IMR-90 (cell line): ENCODE measurements around the gene QKI.

Experiments used
- BHLHE40 ChIP-seq: fragments of 150-350 bp; IDR thresholded peaks from 2 replicates; pipeline ENCODE4 v1.6.1; 2016; ENCODE audit warnings: mild to moderate bottlenecking, low read depth, low read length
- CEBPB ChIP-seq: IDR thresholded peaks from 2 replicates; pipeline ENCODE4 v1.6.1; 2012; ENCODE audit warnings: low read depth, low read length, improper control_type of control experiment
- CHD1 ChIP-seq: IDR thresholded peaks from 2 replicates; pipeline ENCODE4 v1.6.1; 2012; ENCODE audit warnings: low read depth, low read length, improper control_type of control experiment
- CTCF ChIP-seq: conservative IDR thresholded peaks from 2 replicates; pipeline ENCODE4 v1.5.1; 2012; ENCODE audit warnings: mild to moderate bottlenecking, low read depth, low read length, improper control_type of control experiment
- MAFK ChIP-seq: IDR thresholded peaks from 2 replicates; pipeline ENCODE4 v1.6.1; 2012; ENCODE audit warnings: low read depth, low read length, improper control_type of control experiment
- MXI1 ChIP-seq: IDR thresholded peaks from 2 replicates; pipeline ENCODE4 v1.6.1; 2012; ENCODE audit warnings: low read depth, mild to moderate bottlenecking, low read length, moderate library complexity, borderline replicate concordance
- POLR2A ChIP-seq: IDR thresholded peaks from 2 replicates; pipeline ENCODE4 v1.6.1; 2012; ENCODE audit warnings: mild to moderate bottlenecking, low read depth, low read length
- RCOR1 ChIP-seq: IDR thresholded peaks from 2 replicates; pipeline ENCODE4 v1.6.1; 2012; ENCODE audit warnings: mild to moderate bottlenecking, low read length, improper control_type of control experiment; ENCODE audit not compliant: insufficient replicate concordance
- USF2 ChIP-seq: fragments of 150-350 bp; IDR thresholded peaks from 2 replicates; pipeline ENCODE4 v1.6.1; 2017; ENCODE audit warnings: mild to moderate bottlenecking, antibody characterized with exemption, low read length, low read depth

- TF ChIP-seq USF2 (no peak), CTCF (no peak), BHLHE40 (no peak), CHD1 (no peak), CEBPB (no peak), POLR2A (no peak), RCOR1 (no peak), MXI1 (no peak), MAFK (peak; percentile 59)
Observed at GRCh38 chr6:163513570-163514166, 99.2 kb downstream of the QKI start.
